Ovary (tissue), 9 donors: Measurements from ENCODE around the gene TERB1. TPM values are rescaled to one million over a fixed set of nuclear protein-coding genes. Genes with fewer than 3 reads are reported as not detected.

Source experiments
- DNase-seq, 5 donors: peaks; one replicate each; pipeline ENCODE4 v3.0.0-alpha.2; 2019 to 2020
- H3K27ac ChIP-seq, 2 donors: fragments of 200-600 bp; one replicate each; pipeline versions ENCODE4 v1.5.1 to v1.8.0; 2019 to 2022
- H3K27me3 ChIP-seq: fragments of 200-600 bp; one replicate; pipeline ENCODE4 v1.8.0; 2022
- H3K36me3 ChIP-seq: fragments of 200-600 bp; sonication (generic); one replicate; pipeline ENCODE4 v1.5.1; 2019
- H3K4me1 ChIP-seq: one replicate; pipeline ENCODE4 v1.8.1; 2013; ENCODE audit warnings: mild to moderate bottlenecking, moderate library complexity; ENCODE audit not compliant: insufficient read depth
- H3K4me3 ChIP-seq: fragments of 200-600 bp; sonication (generic); one replicate; pipeline ENCODE4 v1.5.1; 2017
- H3K9me3 ChIP-seq, 2 donors: fragments of 200-600 bp in 1 of 2; sonication (generic) in 1 of 2; one replicate each; pipeline versions ENCODE4 v1.5.1 to v1.8.1; 2013 to 2019; ENCODE audit warnings: mild to moderate bottlenecking in 1 of 2, moderate library complexity in 1 of 2
- EP300 ChIP-seq: sonication (generic); formaldehyde crosslinking; IDR thresholded peaks from one replicate; pipeline ENCODE4 v1.6.1; 2017; ENCODE audit warnings: antibody characterized with exemption
- POLR2A ChIP-seq: fragments of 450-650 bp; IDR thresholded peaks from one replicate; pipeline ENCODE4 v1.6.1; 2017; ENCODE audit warnings: antibody characterized with exemption, mild to moderate bottlenecking, moderate library complexity
- WGBS, 3 donors: extraction: QIAGEN DNeasy Blood & Tissue Kit in 1 of 3; methylation state at CpG; one replicate each; pipeline versions ENCODE4 v1.1.5 to v1.1.7; 2013 to 2017; 5-methylcytosine and 5-hydroxymethylcytosine counted together
- intact Hi-C, 4 donors: fragments of 100-400 bp; cut with DNase I; formaldehyde crosslinking; loops; one replicate each; pipeline versions ENCODE4 v1.11.0 to v1.15.1; 2022 to 2023
- polyA plus RNA-seq, 2 donors: library from polyadenylated mRNA; stranded (reverse); fragments of 200-250 nt in 1 of 2; fragments of 350-450 nt in 1 of 2; fragmentation: Illumina TruSeq in 1 of 2; extraction: RNeasy Lipid Tissue Mini Kit (QIAGEN cat#74804) in 1 of 2; gene quantifications; one replicate each; pipeline ENCODE4 v1.2.3, GENCODE V29; 2013 to 2014
- total RNA-seq, 7 donors: library from RNA; depleted of rRNA in 2 of 7; stranded (reverse); fragments of >200 nt in 2 of 7; fragmentation: NEBNext Ultra II Directional in 3 of 7; extraction: Animal tissue kit (Norgen Biotek cat#: 25700) in 3 of 7; gene quantifications; one replicate each; pipeline versions ENCODE4 v1.1.0 to v1.2.4, GENCODE V29; 2016 to 2023
- TF ChIP-seq, protein P1 (sequence below), 3 donors: fragments of 450-650 bp in 2 of 3; fragments of 200-600 bp in 1 of 3; IDR thresholded peaks; one replicate each; pipeline versions ENCODE4 v1.5.1 to v1.8.0; 2016 to 2022; ENCODE audit warnings: antibody characterized with exemption in 3 of 3, mild to moderate bottlenecking in 1 of 3
- donor health status: DM: no; HTN: no; CAD: no; lungs with moderate emphysema.
- donor health status: DM: no; HTN: no; CAD: no.
- donor health status: Bipolar disorder and iron deficiency.
- donor health status: DM: yes; HTN: yes; CAD: no.
- donor health status: DM: no; HTN: no; CAD: no.
- donor health status: DM: yes; HTN: yes; CAD: no.

TERB1 gene
- total and polyA plus RNA-seq, 9 donors = 0.04 to 0.50 (median 0.31) TPM; not detected in 5

DNA sequence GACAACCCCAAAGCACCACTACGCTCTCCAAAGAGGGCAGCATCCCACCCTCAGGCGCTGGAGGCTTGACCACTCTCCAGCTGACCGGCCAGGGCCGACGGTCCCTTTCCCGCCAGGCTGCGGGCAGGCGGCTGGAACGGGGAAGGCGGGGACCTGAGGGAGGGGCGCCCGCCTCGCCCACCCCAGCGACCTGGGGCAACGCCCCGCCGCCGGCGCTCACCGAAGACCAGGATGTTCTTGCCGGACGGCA, 50.4 kb downstream of the TERB1 start:
- Histone ChIP-seq H3K36me3 (no peaks in the 10 kb centered on the region), H3K4me3 (peak overlapping the region; percentile 84), H3K27ac (peak overlapping the region; percentile 84 to 91), H3K27me3 (no peaks in the 10 kb centered on the region), H3K4me1 (peaks cover 7% of the 10 kb centered on the region), H3K9me3 (no peaks in the 10 kb centered on the region)
- TF ChIP-seq EP300 (no peak), POLR2A (no peak)
- TF ChIP-seq, protein P1, sequence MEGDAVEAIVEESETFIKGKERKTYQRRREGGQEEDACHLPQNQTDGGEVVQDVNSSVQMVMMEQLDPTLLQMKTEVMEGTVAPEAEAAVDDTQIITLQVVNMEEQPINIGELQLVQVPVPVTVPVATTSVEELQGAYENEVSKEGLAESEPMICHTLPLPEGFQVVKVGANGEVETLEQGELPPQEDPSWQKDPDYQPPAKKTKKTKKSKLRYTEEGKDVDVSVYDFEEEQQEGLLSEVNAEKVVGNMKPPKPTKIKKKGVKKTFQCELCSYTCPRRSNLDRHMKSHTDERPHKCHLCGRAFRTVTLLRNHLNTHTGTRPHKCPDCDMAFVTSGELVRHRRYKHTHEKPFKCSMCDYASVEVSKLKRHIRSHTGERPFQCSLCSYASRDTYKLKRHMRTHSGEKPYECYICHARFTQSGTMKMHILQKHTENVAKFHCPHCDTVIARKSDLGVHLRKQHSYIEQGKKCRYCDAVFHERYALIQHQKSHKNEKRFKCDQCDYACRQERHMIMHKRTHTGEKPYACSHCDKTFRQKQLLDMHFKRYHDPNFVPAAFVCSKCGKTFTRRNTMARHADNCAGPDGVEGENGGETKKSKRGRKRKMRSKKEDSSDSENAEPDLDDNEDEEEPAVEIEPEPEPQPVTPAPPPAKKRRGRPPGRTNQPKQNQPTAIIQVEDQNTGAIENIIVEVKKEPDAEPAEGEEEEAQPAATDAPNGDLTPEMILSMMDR (IDR thresholded peaks at IDR 0.05) = no peak
- intact Hi-C loops = no loop called here
- 0 to 1% (median 0%) methylated on average over 22 of the region's 22 CpGs for WGBS, 3 donors
- peak in 1 of 5 donors; percentile 12 for DNase-seq

DNA sequence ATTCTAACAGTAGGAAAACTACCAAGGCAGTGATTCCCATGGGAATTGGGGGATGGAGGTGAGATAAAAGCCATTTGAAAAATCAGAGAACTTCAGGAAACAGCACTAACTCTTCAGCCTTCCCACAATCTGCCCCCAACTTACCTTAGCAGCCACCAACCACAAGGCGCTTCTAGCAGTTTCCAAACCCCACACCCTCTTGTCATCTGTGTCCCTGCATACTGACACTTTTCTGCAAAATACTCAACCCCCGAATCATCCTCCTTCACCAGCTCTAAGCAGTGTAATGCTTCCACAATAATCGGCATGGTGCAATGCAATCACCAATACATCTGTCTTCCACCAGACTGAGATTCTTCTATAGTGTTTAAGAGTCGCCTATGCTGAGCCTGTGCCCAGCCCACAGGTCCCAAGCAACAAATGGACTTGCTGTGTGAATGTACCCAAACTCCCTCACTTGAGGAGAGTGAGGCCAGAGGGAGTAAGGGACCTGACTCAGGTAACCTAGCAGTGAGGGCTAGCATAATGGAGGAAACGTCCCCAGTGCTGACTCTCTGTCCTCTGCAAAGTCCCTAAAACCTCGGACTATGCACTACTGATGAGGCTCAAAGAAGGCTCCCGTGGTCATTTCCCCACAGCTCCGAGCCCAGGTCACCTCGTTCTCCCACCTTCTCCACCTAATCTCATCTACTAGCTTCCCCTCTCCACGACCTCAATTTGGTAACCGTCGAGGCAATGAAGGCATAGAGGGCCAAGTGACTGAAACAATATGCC, 50.9 kb downstream of the TERB1 start:
- no peaks in the 10 kb centered on the region for H3K27me3 ChIP-seq
- H3K27ac ChIP-seq = peak overlapping the region; percentile 84 to 91
- intact Hi-C loops = no loop called here
- 13 to 18% (median 15%) methylated on average over 12 of the region's 12 CpGs for WGBS, 3 donors
- H3K9me3 ChIP-seq = no peaks in the 10 kb centered on the region
- TF ChIP-seq EP300 = no peak
- TF ChIP-seq, protein P1 (IDR thresholded peaks at IDR 0.05) = no peak
- no peak for TF ChIP-seq POLR2A
- H3K4me3 ChIP-seq = peak overlapping the region; percentile 84
- no peak for DNase-seq
- H3K36me3 ChIP-seq = no peaks in the 10 kb centered on the region
- peaks cover 7% of the 10 kb centered on the region for H3K4me1 ChIP-seq

GRCh38 chr16:66746682-66747081, 54.7 kb downstream of the TERB1 start:
- no peak for DNase-seq
- H3K27ac ChIP-seq = no peak overlapping the region
- intact Hi-C loops = no loop called here
- H3K27me3 ChIP-seq = no peaks in the 10 kb centered on the region
- 28 to 37% (median 33%) methylated on average over 1 of the region's 1 CpG for WGBS, 3 donors
- TF ChIP-seq POLR2A (no peak), EP300 (no peak)
- TF ChIP-seq, protein P1 (IDR thresholded peaks at IDR 0.05) = no peak
- no peaks in the 10 kb centered on the region for H3K36me3 ChIP-seq
- H3K4me3 ChIP-seq = no peak overlapping the region
- H3K4me1 ChIP-seq = peaks cover 7% of the 10 kb centered on the region
- no peaks in the 10 kb centered on the region for H3K9me3 ChIP-seq

GRCh38 chr16:66746048-66746447, 55.3 kb downstream of the TERB1 start:
- H3K27me3 ChIP-seq = no peaks in the 10 kb centered on the region
- no peak for DNase-seq
- no peak overlapping the region for H3K27ac ChIP-seq
- H3K9me3 ChIP-seq = no peaks in the 10 kb centered on the region
- 70 to 74% (median 72%) methylated on average over 3 of the region's 3 CpGs for WGBS, 3 donors
- H3K36me3 ChIP-seq = no peaks in the 10 kb centered on the region
- intact Hi-C loops = no loop called here
- H3K4me1 ChIP-seq = peaks cover 9% of the 10 kb centered on the region
- TF ChIP-seq, protein P1 (IDR thresholded peaks at IDR 0.05) = no peak
- TF ChIP-seq POLR2A (no peak), EP300 (no peak)
- H3K4me3 ChIP-seq = no peak overlapping the region
